GM18517 (cell line): Measurements from ENCODE around the gene FAT4.

ENCODE experiments used
- ATAC-seq: cut with Tn5 transposase; IDR thresholded peaks from one replicate; pipeline ENCODE4 v1.9.1; 2021; ENCODE audit warnings: mild to moderate bottlenecking, moderate library complexity; ENCODE audit not compliant: unreplicated experiment

FAT4 gene

GRCh38 chr4:125316401-125316790, 1.6 kb downstream of the FAT4 start:
- no peak for ATAC-seq

- ATAC-seq, result no peak
Observed at GRCh38 chr4:125316791-125317524, 2.2 kb downstream of the FAT4 start.

- no peak for ATAC-seq
Observed at GRCh38 chr4:125317525-125317877, 2.7 kb downstream of the FAT4 start.

- ATAC-seq, result no peak
Observed at GRCh38 chr4:125319311-125319710, 4.6 kb downstream of the FAT4 start.

GRCh38 chr4:125321709-125322365, 7.1 kb downstream of the FAT4 start:
- no peak for ATAC-seq

GRCh38 chr4:125322366-125322730, 7.6 kb downstream of the FAT4 start:
- no peak for ATAC-seq

- ATAC-seq, result no peak
Observed at GRCh38 chr4:125323654-125324053, 8.9 kb downstream of the FAT4 start.

GRCh38 chr4:125325733-125326132, 11.0 kb downstream of the FAT4 start:
- no peak for ATAC-seq

- no peak for ATAC-seq
Observed at GRCh38 chr4:125331116-125331515, 16.4 kb downstream of the FAT4 start.

GRCh38 chr4:125334926-125335325, 20.2 kb downstream of the FAT4 start:
- no peak for ATAC-seq

- no peak for ATAC-seq
Observed at GRCh38 chr4:125338814-125339213, 24.1 kb downstream of the FAT4 start.

- no peak for ATAC-seq
Observed at GRCh38 chr4:125344198-125344597, 29.4 kb downstream of the FAT4 start.

GRCh38 chr4:125346616-125347015, 31.9 kb downstream of the FAT4 start:
- no peak for ATAC-seq

GRCh38 chr4:125350470-125351135, 35.8 kb downstream of the FAT4 start:
- no peak for ATAC-seq

GRCh38 chr4:125352521-125352920, 37.8 kb downstream of the FAT4 start:
- no peak for ATAC-seq

- no peak for ATAC-seq
Observed at GRCh38 chr4:125353131-125353530, 38.4 kb downstream of the FAT4 start.

- no peak for ATAC-seq
Observed at GRCh38 chr4:125355791-125356190, 41.0 kb downstream of the FAT4 start.

GRCh38 chr4:125357675-125358074, 42.9 kb downstream of the FAT4 start:
- ATAC-seq, result no peak

GRCh38 chr4:125358453-125358852, 43.7 kb downstream of the FAT4 start:
- no peak for ATAC-seq

GRCh38 chr4:125359363-125359762, 44.6 kb downstream of the FAT4 start:
- no peak for ATAC-seq

- ATAC-seq, result no peak
Observed at GRCh38 chr4:125359960-125360634, 45.3 kb downstream of the FAT4 start.

- ATAC-seq, result no peak
Observed at GRCh38 chr4:125360727-125361126, 46.0 kb downstream of the FAT4 start.
